Measurements from ENCODE around the gene ACLY. TPM values are rescaled to one million over a fixed set of nuclear protein-coding genes. Genes with fewer than 3 reads are reported as not detected.

Gene ACLY
- total and polyA plus RNA-seq, 2 of the 13 experiments (the other 11 are each of a cell fraction or from before 2014, with no cell fraction given) = 111 to 218 TPM

DNA sequence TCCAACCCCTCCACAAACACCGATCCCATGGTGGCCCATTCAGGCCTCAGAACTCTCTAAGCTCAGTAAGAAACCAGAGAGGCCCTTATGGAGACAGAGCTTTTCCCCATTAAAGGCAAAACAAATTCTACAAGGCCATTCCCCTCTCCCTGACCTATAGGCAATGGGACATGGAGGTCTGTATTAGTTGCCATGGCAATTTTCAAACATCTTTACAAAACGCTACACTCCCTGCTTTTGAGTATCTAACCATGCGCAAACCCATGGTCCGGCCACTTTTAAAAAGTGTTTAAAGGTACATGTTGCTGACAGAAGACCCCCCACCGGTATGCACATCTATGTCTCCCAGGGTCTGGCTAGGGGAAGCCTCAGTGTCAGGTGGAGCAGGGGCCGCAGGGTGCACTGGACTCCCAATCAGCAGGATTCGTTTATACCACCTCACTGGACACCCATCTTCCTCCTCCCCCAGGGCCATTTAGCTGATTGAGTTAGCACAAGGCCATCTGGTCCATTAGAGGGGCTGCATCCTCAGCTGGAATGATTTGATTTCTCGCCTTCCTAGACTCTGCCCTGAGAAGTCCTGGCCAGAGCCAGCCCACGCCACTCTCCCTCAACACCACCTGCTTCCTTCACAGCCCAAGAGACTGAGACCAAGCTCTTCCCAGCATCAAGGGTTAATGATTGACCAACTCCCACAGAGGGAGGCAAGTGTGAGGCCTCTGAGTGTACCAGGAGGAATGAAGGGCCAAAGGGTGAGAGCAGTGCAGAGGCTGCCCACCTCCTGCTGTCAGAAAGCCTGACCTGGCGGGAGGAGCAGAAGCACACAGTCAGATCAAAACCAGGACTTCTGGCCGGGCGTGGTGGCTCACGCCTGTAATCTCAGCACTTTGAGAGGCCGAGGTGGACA, 10.9 kb downstream of the ACLY start (continued):
- TF ChIP-seq, protein P1, sequence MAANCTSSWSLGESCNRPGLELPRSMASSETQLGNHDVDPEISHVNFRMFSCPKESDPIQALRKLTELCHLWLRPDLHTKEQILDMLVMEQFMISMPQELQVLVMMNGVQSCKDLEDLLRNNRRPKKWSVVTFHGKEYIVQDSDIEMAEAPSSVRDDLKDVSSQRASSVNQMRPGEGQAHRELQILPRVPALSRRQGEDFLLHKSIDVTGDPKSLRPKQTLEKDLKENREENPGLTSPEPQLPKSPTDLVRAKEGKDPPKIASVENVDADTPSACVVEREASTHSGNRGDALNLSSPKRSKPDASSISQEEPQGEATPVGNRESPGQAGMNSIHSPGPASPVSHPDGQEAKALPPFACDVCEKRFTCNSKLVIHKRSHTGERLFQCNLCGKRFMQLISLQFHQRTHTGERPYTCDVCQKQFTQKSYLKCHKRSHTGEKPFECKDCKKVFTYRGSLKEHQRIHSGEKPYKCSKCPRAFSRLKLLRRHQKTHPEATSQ (CRISPR knock-in tag; IDR thresholded peaks at IDR 0.05; ENCODE audit: borderline replicate concordance) = 0 out of 2 replicates have a peak, but pooled peaks have one; percentile 67
- TF ChIP-seq ZFP1 (CRISPR knock-in tag; IDR thresholded peaks at IDR 0.05) (peak; percentile 91), ATM (IDR thresholded peaks at IDR 0.05; ENCODE audit: borderline replicate concordance) (no peak), PAWR (CRISPR knock-in tag; IDR thresholded peaks at IDR 0.05; ENCODE audit: borderline replicate concordance) (no peak), IKZF4 (CRISPR knock-in tag; IDR thresholded peaks at IDR 0.05; ENCODE audit: borderline replicate concordance, low read depth, not compliant biosample characterization) (peak; percentile 51), TP53 (CRISPR knock-in tag; conservative IDR thresholded peaks at IDR 0.05) (no peak), ESRRA (CRISPR knock-in tag; IDR thresholded peaks at IDR 0.05; ENCODE audit: low read depth) (peak; percentile 65; the same call in 1 of the 2 replicates), MED8 (CRISPR knock-in tag; IDR thresholded peaks at IDR 0.05; ENCODE audit: insufficient replicate concordance) (no peak), SATB2 (CRISPR knock-in tag; IDR thresholded peaks at IDR 0.05) (no peak), ZNF124 (CRISPR knock-in tag; IDR thresholded peaks at IDR 0.05) (peak; percentile 92), ZNF781 (CRISPR knock-in tag; IDR thresholded peaks at IDR 0.05; ENCODE audit: borderline replicate concordance, not compliant biosample characterization) (peak; percentile 71), GATAD2A (CRISPR knock-in tag; IDR thresholded peaks at IDR 0.05) (peak; percentile 96), ZNF558 (CRISPR knock-in tag; IDR thresholded peaks at IDR 0.05; ENCODE audit: borderline replicate concordance) (no peak), CEBPB (IDR thresholded peaks at IDR 0.05; ENCODE audit: borderline replicate concordance, low read depth, low read length) (peak; percentile 27; the same call in 1 of the 2 replicates), KMT2A (CRISPR knock-in tag; IDR thresholded peaks at IDR 0.05) (peak; percentile 66), ADNP (CRISPR knock-in tag; IDR thresholded peaks at IDR 0.05) (peak; percentile 99), FOXO1 (CRISPR knock-in tag; IDR thresholded peaks at IDR 0.05) (peak; percentile 61)
- TF ChIP-seq, protein P2, sequence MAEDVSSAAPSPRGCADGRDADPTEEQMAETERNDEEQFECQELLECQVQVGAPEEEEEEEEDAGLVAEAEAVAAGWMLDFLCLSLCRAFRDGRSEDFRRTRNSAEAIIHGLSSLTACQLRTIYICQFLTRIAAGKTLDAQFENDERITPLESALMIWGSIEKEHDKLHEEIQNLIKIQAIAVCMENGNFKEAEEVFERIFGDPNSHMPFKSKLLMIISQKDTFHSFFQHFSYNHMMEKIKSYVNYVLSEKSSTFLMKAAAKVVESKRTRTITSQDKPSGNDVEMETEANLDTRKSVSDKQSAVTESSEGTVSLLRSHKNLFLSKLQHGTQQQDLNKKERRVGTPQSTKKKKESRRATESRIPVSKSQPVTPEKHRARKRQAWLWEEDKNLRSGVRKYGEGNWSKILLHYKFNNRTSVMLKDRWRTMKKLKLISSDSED (CRISPR knock-in tag; IDR thresholded peaks at IDR 0.05) = no peak
- TF ChIP-seq, protein P3, sequence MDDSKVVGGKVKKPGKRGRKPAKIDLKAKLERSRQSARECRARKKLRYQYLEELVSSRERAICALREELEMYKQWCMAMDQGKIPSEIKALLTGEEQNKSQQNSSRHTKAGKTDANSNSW (CRISPR knock-in tag; IDR thresholded peaks at IDR 0.05; ENCODE audit: borderline replicate concordance) = no peak
- TF ChIP-seq, protein P4, sequence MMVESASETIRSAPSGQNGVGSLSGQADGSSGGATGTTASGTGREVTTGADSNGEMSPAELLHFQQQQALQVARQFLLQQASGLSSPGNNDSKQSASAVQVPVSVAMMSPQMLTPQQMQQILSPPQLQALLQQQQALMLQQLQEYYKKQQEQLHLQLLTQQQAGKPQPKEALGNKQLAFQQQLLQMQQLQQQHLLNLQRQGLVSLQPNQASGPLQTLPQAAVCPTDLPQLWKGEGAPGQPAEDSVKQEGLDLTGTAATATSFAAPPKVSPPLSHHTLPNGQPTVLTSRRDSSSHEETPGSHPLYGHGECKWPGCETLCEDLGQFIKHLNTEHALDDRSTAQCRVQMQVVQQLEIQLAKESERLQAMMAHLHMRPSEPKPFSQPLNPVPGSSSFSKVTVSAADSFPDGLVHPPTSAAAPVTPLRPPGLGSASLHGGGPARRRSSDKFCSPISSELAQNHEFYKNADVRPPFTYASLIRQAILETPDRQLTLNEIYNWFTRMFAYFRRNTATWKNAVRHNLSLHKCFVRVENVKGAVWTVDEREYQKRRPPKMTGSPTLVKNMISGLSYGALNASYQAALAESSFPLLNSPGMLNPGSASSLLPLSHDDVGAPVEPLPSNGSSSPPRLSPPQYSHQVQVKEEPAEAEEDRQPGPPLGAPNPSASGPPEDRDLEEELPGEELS (CRISPR knock-in tag; IDR thresholded peaks at IDR 0.05) = peak; percentile 59
- TF ChIP-seq, protein P5, sequence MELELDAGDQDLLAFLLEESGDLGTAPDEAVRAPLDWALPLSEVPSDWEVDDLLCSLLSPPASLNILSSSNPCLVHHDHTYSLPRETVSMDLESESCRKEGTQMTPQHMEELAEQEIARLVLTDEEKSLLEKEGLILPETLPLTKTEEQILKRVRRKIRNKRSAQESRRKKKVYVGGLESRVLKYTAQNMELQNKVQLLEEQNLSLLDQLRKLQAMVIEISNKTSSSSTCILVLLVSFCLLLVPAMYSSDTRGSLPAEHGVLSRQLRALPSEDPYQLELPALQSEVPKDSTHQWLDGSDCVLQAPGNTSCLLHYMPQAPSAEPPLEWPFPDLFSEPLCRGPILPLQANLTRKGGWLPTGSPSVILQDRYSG (CRISPR knock-in tag; IDR thresholded peaks at IDR 0.05) = no peak

Data from HepG2 (cell line).